H1 (cell line): ENCODE measurements around the gene ITGA8. TPM values are rescaled to one million over a fixed set of nuclear protein-coding genes. Genes with fewer than 3 reads are reported as not detected.

Experiments used
- CTCF ChIA-PET: fragments of 300-600 bp; sonication (Branson Sonifier 250); formaldehyde crosslinking; loops from one replicate; lab custom pipeline; 2021; ENCODE audit not compliant: partially characterized antibody; lab: Charles Lee
- POLR2A ChIA-PET: fragments of 300-600 bp; sonication (Branson Sonifier 250); formaldehyde crosslinking; loops from one replicate; lab custom pipeline; 2021; ENCODE audit warnings: inconsistent platforms; ENCODE audit not compliant: partially characterized antibody; lab: Charles Lee
- DNase-seq, 2 experiments: peaks; one replicate each; pipeline versions ENCODE4 v3.0.0 to v3.0.0-alpha.2; 2010 to 2022; ENCODE audit warnings: low spot score in 2 of 2, low read depth in 1 of 2, mixed read lengths in 1 of 2
- FAIRE-seq: peaks from 2 replicates; lab custom pipeline; 2011; peaks lifted over from hg19 to GRCh38; lab: Jason Lieb, UNC
- H2AFZ ChIP-seq: 2 replicates; pipeline ENCODE4 v1.8.1; 2012; ENCODE audit warnings: low read length, inconsistent platforms
- H2AK5ac ChIP-seq: 2 replicates; pipeline ENCODE4 v1.6.1; 2013; ENCODE audit warnings: low read depth, low read length
- H2BK120ac ChIP-seq: replicated peaks from 2 replicates; pipeline ENCODE3; 2013; ENCODE audit warnings: low read depth, low read length, inconsistent platforms
- H2BK12ac ChIP-seq: 2 replicates; pipeline ENCODE4 v1.6.1; 2013; ENCODE audit warnings: low read depth, low read length
- H2BK15ac ChIP-seq: 2 replicates; pipeline ENCODE4 v1.6.1; 2013; ENCODE audit warnings: low read length
- H2BK20ac ChIP-seq: 2 replicates; pipeline ENCODE4 v1.6.1; 2013; ENCODE audit warnings: low read length
- H2BK5ac ChIP-seq: 2 replicates; pipeline ENCODE4 v1.6.1; 2013; ENCODE audit warnings: low read depth, low read length
- H3K14ac ChIP-seq: 2 replicates; pipeline ENCODE4 v1.6.1; 2013; ENCODE audit warnings: inconsistent platforms; ENCODE audit not compliant: insufficient read length
- H3K18ac ChIP-seq: 2 replicates; pipeline ENCODE4 v1.6.1; 2013; ENCODE audit warnings: low read length; ENCODE audit errors: extremely low read depth
- H3K23ac ChIP-seq: 2 replicates; pipeline ENCODE4 v1.6.1; 2013; ENCODE audit warnings: inconsistent platforms; ENCODE audit not compliant: insufficient read length
- H3K23me2 ChIP-seq: 2 replicates; pipeline ENCODE4 v1.6.1; 2013; ENCODE audit warnings: low read depth, low read length
- H3K27ac ChIP-seq: 2 replicates; pipeline ENCODE4 v1.6.1; 2011; ENCODE audit warnings: low read depth, low read length, inconsistent platforms
- H3K27me3 ChIP-seq, 4 experiments: replicated peaks in 1 of 4; 1 replicate in 1 of 4; 2 replicates in 3 of 4; pipeline versions ENCODE4 v1.6.1 to v1.8.1; 2011 to 2013; ENCODE audit warnings: low read length in 3 of 4, mild to moderate bottlenecking in 3 of 4, inconsistent platforms in 2 of 4, mixed read lengths in 2 of 4, moderate library complexity in 1 of 4; ENCODE audit not compliant: control insufficient read depth in 3 of 4, insufficient read depth in 3 of 4; ENCODE audit errors: extremely low read depth in 1 of 4
- H3K36me3 ChIP-seq, 4 experiments: 2 replicates each; pipeline versions ENCODE4 v1.6.1 to v1.8.1; 2011 to 2013; ENCODE audit warnings: mild to moderate bottlenecking in 4 of 4, low read length in 3 of 4, moderate library complexity in 2 of 4, control low read depth in 1 of 4, inconsistent platforms in 1 of 4; ENCODE audit not compliant: insufficient read depth in 4 of 4, control insufficient read depth in 2 of 4
- H3K4ac ChIP-seq: replicated peaks from 2 replicates; pipeline ENCODE3; 2013; ENCODE audit warnings: low read length, low read depth, mixed read lengths, inconsistent platforms; ENCODE audit not compliant: insufficient read length
- H3K4me1 ChIP-seq, 4 experiments: replicated peaks in 1 of 4; 1 replicate in 1 of 4; 2 replicates in 3 of 4; pipeline versions ENCODE4 v1.6.1 to v1.8.1; 2011 to 2013; ENCODE audit warnings: low read length in 3 of 4, inconsistent platforms in 2 of 4, mixed read lengths in 1 of 4; ENCODE audit not compliant: insufficient read depth in 4 of 4, control insufficient read depth in 3 of 4
- H3K4me2 ChIP-seq, 2 experiments: 2 replicates each; pipeline versions ENCODE4 v1.6.1 to v1.8.1; 2011 to 2013; ENCODE audit warnings: low read depth in 2 of 2, low read length in 2 of 2, control low read depth in 1 of 2, inconsistent platforms in 1 of 2, mild to moderate bottlenecking in 1 of 2; ENCODE audit not compliant: insufficient read depth in 1 of 2
- H3K4me3 ChIP-seq, 4 experiments: fragments of 200-600, 300-600 bp in 1 of 4; sonication (generic), shearing (Covaris generic), sonication (Bioruptor Twin) in 1 of 4; 2 replicates each; pipeline versions ENCODE4 v1.5.1 to v1.8.1; 2011 to 2016; ENCODE audit warnings: low read length in 4 of 4, low read depth in 3 of 4, control low read depth in 2 of 4, inconsistent platforms in 2 of 4, mild to moderate bottlenecking in 2 of 4, mixed read lengths in 1 of 4, moderate library complexity in 1 of 4; ENCODE audit not compliant: insufficient read depth in 2 of 4; ENCODE audit errors: extremely low read depth in 1 of 4
- H3K56ac ChIP-seq: replicated peaks from 2 replicates; pipeline ENCODE3; 2013; ENCODE audit warnings: low read depth, mild to moderate bottlenecking, mixed read lengths, low read length, inconsistent platforms; ENCODE audit not compliant: insufficient read length
- H3K79me1 ChIP-seq: 2 replicates; pipeline ENCODE4 v1.6.1; 2013; ENCODE audit warnings: low read depth, low read length, control low read depth
- H3K79me2 ChIP-seq, 2 experiments: 2 replicates each; pipeline versions ENCODE4 v1.6.1 to v1.8.1; 2012 to 2013; ENCODE audit warnings: low read length in 2 of 2, mild to moderate bottlenecking in 2 of 2, inconsistent platforms in 1 of 2; ENCODE audit not compliant: insufficient read depth in 2 of 2, control insufficient read depth in 1 of 2
- H3K9ac ChIP-seq, 4 experiments: replicated peaks in 1 of 4; 1 replicate in 1 of 4; 2 replicates in 3 of 4; pipeline versions ENCODE4 v1.6.1 to v1.8.1; 2011 to 2013; ENCODE audit warnings: low read depth in 3 of 4, low read length in 3 of 4, control low read depth in 2 of 4, mild to moderate bottlenecking in 2 of 4, moderate library complexity in 2 of 4, inconsistent platforms in 1 of 4; ENCODE audit errors: extremely low read depth in 1 of 4
- H3K9me3 ChIP-seq, 2 experiments: 2 replicates each; pipeline versions ENCODE4 v1.6.1 to v1.8.1; 2012 to 2013; ENCODE audit warnings: mild to moderate bottlenecking in 2 of 2, moderate library complexity in 2 of 2, control low read depth in 1 of 2, inconsistent platforms in 1 of 2, low read depth in 1 of 2, low read length in 1 of 2, mixed read lengths in 1 of 2; ENCODE audit not compliant: insufficient read depth in 2 of 2
- H4K20me1 ChIP-seq, 2 experiments: replicated peaks in 1 of 2; 2 replicates each; pipeline versions ENCODE3 to v1.8.1; 2011 to 2013; ENCODE audit warnings: inconsistent platforms in 2 of 2, low read length in 2 of 2, mild to moderate bottlenecking in 1 of 2; ENCODE audit not compliant: insufficient read depth in 2 of 2, control insufficient read depth in 1 of 2
- H4K5ac ChIP-seq: 2 replicates; pipeline ENCODE4 v1.6.1; 2013; ENCODE audit warnings: low read length, low read depth, mixed read lengths, inconsistent platforms; ENCODE audit not compliant: insufficient read length
- H4K8ac ChIP-seq: 2 replicates; pipeline ENCODE4 v1.8.0; 2013; ENCODE audit warnings: mild to moderate bottlenecking, moderate library complexity, low read length, inconsistent platforms; ENCODE audit not compliant: insufficient read depth; ENCODE audit errors: extremely low read depth
- H4K91ac ChIP-seq: replicated peaks from 2 replicates; pipeline ENCODE3; 2013; ENCODE audit warnings: low read length, mixed read lengths, inconsistent platforms; ENCODE audit not compliant: insufficient read length
- ASH2L ChIP-seq: fragments of 200-600, 300-600 bp; sonication (generic); IDR thresholded peaks from one replicate; pipeline ENCODE4 v1.7.1; 2017; ENCODE audit warnings: low read length
- CREB1 ChIP-seq: IDR thresholded peaks from 2 replicates; pipeline ENCODE4 v1.6.1; 2012; ENCODE audit warnings: inconsistent platforms
- CTBP2 ChIP-seq: IDR thresholded peaks from 2 replicates; pipeline ENCODE4 v1.7.0; 2011; ENCODE audit warnings: borderline replicate concordance, mild to moderate bottlenecking, moderate library complexity, mixed read lengths, low read length; ENCODE audit not compliant: insufficient read depth, insufficient read length
- FOSL1 ChIP-seq: IDR thresholded peaks from 2 replicates; pipeline ENCODE4 v1.6.1; 2011; ENCODE audit warnings: mild to moderate bottlenecking, low read depth, low read length, moderate library complexity; ENCODE audit not compliant: insufficient read depth
- JUND ChIP-seq: IDR thresholded peaks from 2 replicates; pipeline ENCODE4 v1.6.1; 2011; ENCODE audit warnings: mild to moderate bottlenecking, improper control_type of control experiment, low read length
- KDM5A ChIP-seq: fragments of 200-600 bp; IDR thresholded peaks from 2 replicates; pipeline ENCODE4 v1.7.1; 2012; ENCODE audit warnings: mild to moderate bottlenecking, low read length, inconsistent platforms, mixed read lengths
- NANOG ChIP-seq: IDR thresholded peaks from 2 replicates; pipeline ENCODE4 v1.6.1; 2011; ENCODE audit warnings: low read length, low read depth, mild to moderate bottlenecking, inconsistent platforms; ENCODE audit not compliant: insufficient read depth, poor library complexity, severe bottlenecking
- POLR2AphosphoS5 ChIP-seq: IDR thresholded peaks from 2 replicates; pipeline ENCODE4 v1.6.1; 2011; ENCODE audit warnings: low read depth, low read length
- RBBP5 ChIP-seq: IDR thresholded peaks from 2 replicates; pipeline ENCODE4 v1.7.1; 2012; ENCODE audit warnings: low read depth, mild to moderate bottlenecking, inconsistent platforms, low read length, moderate library complexity, borderline replicate concordance
- RXRA ChIP-seq: IDR thresholded peaks from 2 replicates; pipeline ENCODE4 v1.6.1; 2011; ENCODE audit warnings: low read depth, mild to moderate bottlenecking, low read length, moderate library complexity; ENCODE audit not compliant: insufficient read depth
- USF2 ChIP-seq: IDR thresholded peaks from 2 replicates; pipeline ENCODE4 v1.6.1; 2011; ENCODE audit warnings: low read length, improper control_type of control experiment
- YY1 ChIP-seq: IDR thresholded peaks from 2 replicates; pipeline ENCODE4 v1.6.1; 2011; ENCODE audit warnings: low read depth, mild to moderate bottlenecking, low read length
- ZNF274 ChIP-seq: IDR thresholded peaks from 2 replicates; pipeline ENCODE4 v1.7.0; 2012; ENCODE audit warnings: low read length, borderline replicate concordance; ENCODE audit errors: extremely low read depth
- WGBS, 2 experiments: shearing (Covaris generic) in 1 of 2; methylation state at CpG; one replicate each; pipeline versions ENCODE4 v1.1.6 to v1.1.7; 2013 to 2015; ENCODE audit warnings: low lambda C conversion rate in 2 of 2, mixed read lengths in 2 of 2, inconsistent platforms in 1 of 2, low coverage in 1 of 2, missing lambda C conversion rate in 1 of 2; ENCODE audit not compliant: insufficient replicate concordance in 2 of 2, insufficient coverage in 1 of 2, insufficient read length in 1 of 2; ENCODE audit errors: extremely low coverage in 1 of 2, missing lambda C conversion rate in 1 of 2; 5-methylcytosine and 5-hydroxymethylcytosine counted together
- polyA plus RNA-seq, 7 experiments: library from polyadenylated mRNA; depleted of rRNA in 3 of 7; stranded (reverse) in 5 of 7; unstranded in 2 of 7; fragments of >200 nt in 5 of 7; fragments of 200-250 nt in 2 of 7; gene quantifications; 1 replicate in 5 of 7; 2 replicates in 1 of 7; 4 replicates in 1 of 7; pipeline versions ENCODE4 v1.2.1 to v1.2.3, GENCODE V29; 2011 to 2013; ENCODE audit warnings: missing spikeins in 2 of 7, mixed read lengths in 2 of 7
- total RNA-seq: library from RNA; stranded (reverse); fragmentation: NEBNext Ultra II Directional; extraction: Animal tissue kit (Norgen Biotek cat#: 25700); gene quantifications from 2 replicates; pipeline ENCODE4 v1.2.1, GENCODE V29; 2021

Gene ITGA8
- total and polyA plus RNA-seq, 2 of the 8 experiments (the other 6 are each of a cell fraction or from before 2014, with no cell fraction given): not detected

DNA sequence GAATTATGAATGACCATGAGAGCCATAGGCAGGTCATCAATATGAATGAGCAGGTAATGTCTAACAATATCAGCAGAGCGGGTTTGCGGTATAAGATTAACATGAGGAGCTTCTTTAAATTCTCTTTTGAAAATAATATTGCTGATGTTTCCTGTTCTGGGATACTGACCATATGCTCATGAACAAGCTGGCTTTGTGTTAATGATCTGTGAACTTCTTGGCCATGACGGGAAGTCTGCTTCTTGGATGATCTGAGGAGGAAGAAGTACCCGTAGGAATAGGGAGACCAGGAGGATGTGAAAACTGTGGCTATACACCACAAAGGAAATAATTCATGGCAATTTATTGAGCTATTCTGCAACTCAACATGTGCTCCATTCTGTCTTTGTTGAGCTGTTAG, 38.6 kb downstream of the ITGA8 start:
- TF ChIP-seq FOSL1: no peak
- no peak for TF ChIP-seq RXRA
- TF ChIP-seq KDM5A: no peak
- TF ChIP-seq POLR2AphosphoS5: no peak
- TF ChIP-seq RBBP5: no peak
- TF ChIP-seq CREB1: no peak
- no peak for TF ChIP-seq NANOG
- TF ChIP-seq JUND: no peak
- TF ChIP-seq YY1: no peak
- TF ChIP-seq CTBP2: no peak
- TF ChIP-seq USF2: no peak
- TF ChIP-seq ASH2L: no peak
- TF ChIP-seq ZNF274: no peak
- Histone ChIP-seq H2BK15ac (no peak overlapping the region), H3K18ac (no peak overlapping the region), H3K4me3 (no peak overlapping the region), H2BK120ac (no peak overlapping the region), H3K9ac (no peak overlapping the region), H3K56ac (no peak overlapping the region), H2AK5ac (no peak overlapping the region), H3K27ac (no peak overlapping the region), H3K9me3 (no peaks in the 10 kb centered on the region), H3K79me2 (no peaks in the 10 kb centered on the region), H2AFZ (no peak overlapping the region), H3K23ac (no peak overlapping the region), H3K36me3 (no peaks in the 10 kb centered on the region), H4K8ac (no peak overlapping the region), H3K4ac (no peak overlapping the region), H2BK5ac (no peak overlapping the region), H3K23me2 (no peaks in the 10 kb centered on the region), H2BK12ac (no peak overlapping the region), H3K79me1 (no peaks in the 10 kb centered on the region), H3K27me3 (no peaks in the 10 kb centered on the region), H3K4me2 (no peak overlapping the region), H3K14ac (no peak overlapping the region), H2BK20ac (no peak overlapping the region), H4K91ac (no peak overlapping the region), H4K20me1 (no peaks in the 10 kb centered on the region), H3K4me1 (no peaks in the 10 kb centered on the region), H4K5ac (no peak overlapping the region)
- no peak for FAIRE-seq
- WGBS, 2 experiments: 92% methylated on average over 4 of the region's 4 CpGs; no CpG with 5 or more reads in 1 of the 2 experiments
- no peak for DNase-seq
- CTCF ChIA-PET: interaction anchor here (0.9 to 1.2 kb wide), 4 partner anchors 37 to 250 kb away, joined by 3 to 5 read pairs (median 4); no protein-coding TSS in a partner anchor
- POLR2A ChIA-PET: no interaction called here
